ENCODE data around the gene C20orf144. TPM values are rescaled to one million over a fixed set of nuclear protein-coding genes. Genes with fewer than 3 reads are reported as not detected.

The C20orf144 gene
- total RNA-seq, 1 donor from 2014 or later = 0.27 TPM

GRCh38 chr20:33670715-33671499 lies 8.8 kb downstream of the C20orf144 start:
- H3K27me3 Mint-ChIP-seq (ENCODE audit: low read depth) = no peaks in the 10 kb centered on the region
- no peak for DNase-seq (ENCODE audit: low spot score)
- peaks cover 22% of the 10 kb centered on the region for H3K4me1 Mint-ChIP-seq (ENCODE audit: low read depth)
- peaks cover 21% of the 10 kb centered on the region for H3K36me3 Mint-ChIP-seq (ENCODE audit: low read depth)
- intact Hi-C loops (cut with micrococcal nuclease) = no loop called here
- no peak overlapping the region for H3K4me3 Mint-ChIP-seq (ENCODE audit: low read depth)
- no peaks in the 10 kb centered on the region for H3K9me3 Mint-ChIP-seq
- no peak overlapping the region for H3K27ac Mint-ChIP-seq

- Mint-ChIP-seq H3K36me3 (ENCODE audit: low read depth) (peaks cover 24% of the 10 kb centered on the region), H3K27ac (no peak overlapping the region), H3K4me3 (ENCODE audit: low read depth) (no peak overlapping the region), H3K4me1 (ENCODE audit: low read depth) (peaks cover 16% of the 10 kb centered on the region), H3K27me3 (ENCODE audit: low read depth) (no peaks in the 10 kb centered on the region), H3K9me3 (no peaks in the 10 kb centered on the region)
- no peak for DNase-seq (ENCODE audit: low spot score)
- intact Hi-C loops (cut with micrococcal nuclease) = no loop called here
These were observed 9.6 kb downstream of the C20orf144 start for GRCh38 chr20:33671573-33672288.

- H3K27me3 Mint-ChIP-seq (ENCODE audit: low read depth) = no peaks in the 10 kb centered on the region
- H3K36me3 Mint-ChIP-seq (ENCODE audit: low read depth) = peaks cover 29% of the 10 kb centered on the region
- peak overlapping the region; percentile 82 for H3K27ac Mint-ChIP-seq
- H3K9me3 Mint-ChIP-seq = no peaks in the 10 kb centered on the region
- intact Hi-C loops (cut with micrococcal nuclease) = no loop called here
- H3K4me1 Mint-ChIP-seq (ENCODE audit: low read depth) = peaks cover 16% of the 10 kb centered on the region
- peak overlapping the region; percentile 85 for H3K4me3 Mint-ChIP-seq (ENCODE audit: low read depth)
- no peak for DNase-seq (ENCODE audit: low spot score)
These were observed 10.4 kb downstream of the C20orf144 start for GRCh38 chr20:33672426-33673113.

- H3K27ac Mint-ChIP-seq = peak overlapping the region; percentile 82
- peaks cover 17% of the 10 kb centered on the region for H3K4me1 Mint-ChIP-seq (ENCODE audit: low read depth)
These were observed 10.9 kb downstream of the C20orf144 start for GRCh38 chr20:33673114-33673409.

GRCh38 chr20:33673410-33674293 lies 11.5 kb downstream of the C20orf144 start:
- peaks cover 22% of the 10 kb centered on the region for H3K4me1 Mint-ChIP-seq (ENCODE audit: low read depth)
- no peak for DNase-seq (ENCODE audit: low spot score)
- intact Hi-C loops (cut with micrococcal nuclease) = no loop called here
- peak overlapping the region; percentile 75 for H3K27ac Mint-ChIP-seq
- H3K36me3 Mint-ChIP-seq (ENCODE audit: low read depth) = peaks cover 38% of the 10 kb centered on the region
- H3K9me3 Mint-ChIP-seq = no peaks in the 10 kb centered on the region
- peak overlapping the region; percentile 85 for H3K4me3 Mint-ChIP-seq (ENCODE audit: low read depth)
- no peaks in the 10 kb centered on the region for H3K27me3 Mint-ChIP-seq (ENCODE audit: low read depth)

More at GRCh38 chr20:33673114-33673409, 10.9 kb downstream of the C20orf144 start:
- Mint-ChIP-seq H3K27me3 (ENCODE audit: low read depth) (no peaks in the 10 kb centered on the region), H3K9me3 (no peaks in the 10 kb centered on the region), H3K4me3 (ENCODE audit: low read depth) (peak overlapping the region; percentile 85), H3K36me3 (ENCODE audit: low read depth) (peaks cover 33% of the 10 kb centered on the region)
- intact Hi-C loops (cut with micrococcal nuclease) = no loop called here
- DNase-seq (ENCODE audit: low spot score) = no peak

GRCh38 chr20:33674294-33675135 lies 12.4 kb downstream of the C20orf144 start, which contains the start of gene NECAB3:
Gene NECAB3 (minus strand): TSS chr20:33674428. CDS start chr20:33674352, 76 bp downstream.
- Mint-ChIP-seq H3K4me3 (ENCODE audit: low read depth) (peak within 1 kb of the TSS; percentile 85), H3K36me3 (ENCODE audit: low read depth) (peaks cover 46% of the 10 kb centered on the region), H3K4me1 (ENCODE audit: low read depth) (peaks cover 31% of the 10 kb centered on the region), H3K9me3 (no peaks in the 10 kb centered on the region), H3K27ac (peak within 1 kb of the TSS; percentile 75), H3K27me3 (ENCODE audit: low read depth) (no peaks in the 10 kb centered on the region)
- peak; percentile 65 for DNase-seq (ENCODE audit: low spot score)
- intact Hi-C loops (cut with micrococcal nuclease) = no loop called here

- Mint-ChIP-seq H3K4me1 (ENCODE audit: low read depth) (peaks cover 37% of the 10 kb centered on the region), H3K27me3 (ENCODE audit: low read depth) (no peaks in the 10 kb centered on the region), H3K4me3 (ENCODE audit: low read depth) (peak overlapping the region; percentile 73), H3K36me3 (ENCODE audit: low read depth) (peaks cover 43% of the 10 kb centered on the region), H3K27ac (peak overlapping the region; percentile 53), H3K9me3 (no peaks in the 10 kb centered on the region)
- no peak for DNase-seq (ENCODE audit: low spot score)
- intact Hi-C loops (cut with micrococcal nuclease) = no loop called here
These were observed 13.2 kb downstream of the C20orf144 start for GRCh38 chr20:33675136-33675959.

- intact Hi-C loops (cut with micrococcal nuclease) = no loop called here
- peaks cover 49% of the 10 kb centered on the region for H3K36me3 Mint-ChIP-seq (ENCODE audit: low read depth)
- H3K27me3 Mint-ChIP-seq (ENCODE audit: low read depth) = no peaks in the 10 kb centered on the region
- H3K4me1 Mint-ChIP-seq (ENCODE audit: low read depth) = peaks cover 45% of the 10 kb centered on the region
- DNase-seq (ENCODE audit: low spot score) = no peak
- H3K27ac Mint-ChIP-seq = no peak overlapping the region
- H3K4me3 Mint-ChIP-seq (ENCODE audit: low read depth) = no peak overlapping the region
- H3K9me3 Mint-ChIP-seq = no peaks in the 10 kb centered on the region
These were observed 14.0 kb downstream of the C20orf144 start for GRCh38 chr20:33676121-33676520.

- Mint-ChIP-seq H3K4me1 (ENCODE audit: low read depth) (peaks cover 52% of the 10 kb centered on the region), H3K27me3 (ENCODE audit: low read depth) (no peaks in the 10 kb centered on the region), H3K27ac (no peak overlapping the region), H3K9me3 (no peaks in the 10 kb centered on the region), H3K36me3 (ENCODE audit: low read depth) (peaks cover 57% of the 10 kb centered on the region), H3K4me3 (ENCODE audit: low read depth) (no peak overlapping the region)
- intact Hi-C loops (cut with micrococcal nuclease) = no loop called here
- no peak for DNase-seq (ENCODE audit: low spot score)
These were observed 14.8 kb downstream of the C20orf144 start for GRCh38 chr20:33676652-33677645.

GRCh38 chr20:33677991-33678702 lies 16.0 kb downstream of the C20orf144 start:
- Mint-ChIP-seq H3K36me3 (ENCODE audit: low read depth) (peaks cover 64% of the 10 kb centered on the region), H3K9me3 (no peaks in the 10 kb centered on the region), H3K4me3 (ENCODE audit: low read depth) (peak overlapping the region; percentile 7), H3K27ac (peak overlapping the region; percentile 65), H3K4me1 (ENCODE audit: low read depth) (peaks cover 57% of the 10 kb centered on the region), H3K27me3 (ENCODE audit: low read depth) (no peaks in the 10 kb centered on the region)
- intact Hi-C loops (cut with micrococcal nuclease) = no loop called here
- DNase-seq (ENCODE audit: low spot score) = no peak

Measured in activated T-helper 2 cell treated with anti-CD3 and anti-CD28 coated beads, Interferon-gamma antibody, Interleukin-2, Interleukin-4, amounts not matched to agents 10 μg/mL and 5 μg/mL and 100 μg/mL, durations not matched to agents 14 hours and 24 hours and 36 hours (primary cell).